Gastroesophageal sphincter (tissue), 4 donors: Measurements from ENCODE around the gene CHRNB2. TPM values are rescaled to one million over a fixed set of nuclear protein-coding genes. Genes with fewer than 3 reads are reported as not detected.

Experiments used
- ATAC-seq: fragments of 150-250 bp; one replicate; pipeline ENCODE4 v1.9.1; 2016; ENCODE audit warnings: mild to moderate bottlenecking, moderate library complexity
- H3K27ac ChIP-seq, 4 donors: fragments of 200-600 bp; sonication (generic) in 3 of 4; 1 replicate in 3 of 4; 2 replicates in 1 of 4; pipeline ENCODE4 v1.5.1; 2016 to 2019
- H3K27me3 ChIP-seq: fragments of 200-600 bp; sonication (generic); one replicate; pipeline ENCODE4 v1.5.1; 2019
- H3K36me3 ChIP-seq, 2 donors: fragments of 200-600 bp; sonication (generic); one replicate each; pipeline ENCODE4 v1.5.1; 2019; ENCODE audit warnings: control low read depth in 1 of 2
- H3K4me1 ChIP-seq, 3 donors: fragments of 200-600 bp; sonication (generic); 1 replicate in 2 of 3; 2 replicates in 1 of 3; pipeline ENCODE4 v1.5.1; 2016 to 2019; ENCODE audit warnings: control low read depth in 2 of 3
- H3K4me3 ChIP-seq, 2 donors: fragments of 200-600 bp; sonication (generic); one replicate each; pipeline ENCODE4 v1.5.1; 2019; ENCODE audit warnings: mild to moderate bottlenecking in 1 of 2, moderate library complexity in 1 of 2
- H3K9me3 ChIP-seq, 3 donors: fragments of 200-600 bp; sonication (generic); one replicate each; pipeline ENCODE4 v1.5.1; 2017 to 2019; ENCODE audit warnings: control low read depth in 2 of 3
- EP300 ChIP-seq: sonication (generic); formaldehyde crosslinking; IDR thresholded peaks from one replicate; pipeline ENCODE4 v1.6.1; 2017; ENCODE audit warnings: antibody characterized with exemption, mild to moderate bottlenecking
- POLR2A ChIP-seq, 2 donors: fragments of 450-650 bp; IDR thresholded peaks; one replicate each; pipeline ENCODE4 v1.6.1; 2017; ENCODE audit warnings: antibody characterized with exemption in 2 of 2, mild to moderate bottlenecking in 2 of 2, moderate library complexity in 1 of 2
- POLR2AphosphoS5 ChIP-seq: sonication (generic); formaldehyde crosslinking; IDR thresholded peaks from one replicate; pipeline ENCODE4 v1.6.1; 2017; ENCODE audit warnings: antibody characterized with exemption
- WGBS, 2 donors: methylation state at CpG; one replicate each; pipeline ENCODE4 v1.1.5; 2018; ENCODE audit warnings: low coverage in 1 of 2; 5-methylcytosine and 5-hydroxymethylcytosine counted together
- total RNA-seq, 4 donors: library from RNA; depleted of rRNA; stranded (reverse); fragments of >200 nt; gene quantifications; one replicate each; pipeline ENCODE4 v1.1.0, GENCODE V29; 2016
- TF ChIP-seq, protein P1 (sequence below), 4 experiments: fragments of 200-600 bp in 2 of 4; fragments of 450-650 bp in 2 of 4; sonication (generic) in 1 of 4; IDR thresholded peaks; one replicate each; pipeline ENCODE4 v1.5.1; 2017 to 2019; ENCODE audit warnings: antibody characterized with exemption in 4 of 4, mild to moderate bottlenecking in 2 of 4, moderate library complexity in 2 of 4

Gene CHRNB2
- total RNA-seq, 4 donors from 2014 or later = 0.08 to 0.45 (median 0.13) TPM; not detected in 1

- WGBS, 2 donors = 43 to 78% methylated on average over 3 to 7 of the region's 9 CpGs
- peaks cover 14 to 100% of the 10 kb centered on the region in 2 donors for H3K36me3 ChIP-seq
- H3K4me1 ChIP-seq = peaks cover 0 to 8% (median 0%) of the 10 kb centered on the region in 3 donors
- no peak overlapping the region for H3K27ac ChIP-seq
- ATAC-seq = no peak
- H3K27me3 ChIP-seq = no peaks in the 10 kb centered on the region
- no peaks in the 10 kb centered on the region for H3K9me3 ChIP-seq
- TF ChIP-seq, protein P1, sequence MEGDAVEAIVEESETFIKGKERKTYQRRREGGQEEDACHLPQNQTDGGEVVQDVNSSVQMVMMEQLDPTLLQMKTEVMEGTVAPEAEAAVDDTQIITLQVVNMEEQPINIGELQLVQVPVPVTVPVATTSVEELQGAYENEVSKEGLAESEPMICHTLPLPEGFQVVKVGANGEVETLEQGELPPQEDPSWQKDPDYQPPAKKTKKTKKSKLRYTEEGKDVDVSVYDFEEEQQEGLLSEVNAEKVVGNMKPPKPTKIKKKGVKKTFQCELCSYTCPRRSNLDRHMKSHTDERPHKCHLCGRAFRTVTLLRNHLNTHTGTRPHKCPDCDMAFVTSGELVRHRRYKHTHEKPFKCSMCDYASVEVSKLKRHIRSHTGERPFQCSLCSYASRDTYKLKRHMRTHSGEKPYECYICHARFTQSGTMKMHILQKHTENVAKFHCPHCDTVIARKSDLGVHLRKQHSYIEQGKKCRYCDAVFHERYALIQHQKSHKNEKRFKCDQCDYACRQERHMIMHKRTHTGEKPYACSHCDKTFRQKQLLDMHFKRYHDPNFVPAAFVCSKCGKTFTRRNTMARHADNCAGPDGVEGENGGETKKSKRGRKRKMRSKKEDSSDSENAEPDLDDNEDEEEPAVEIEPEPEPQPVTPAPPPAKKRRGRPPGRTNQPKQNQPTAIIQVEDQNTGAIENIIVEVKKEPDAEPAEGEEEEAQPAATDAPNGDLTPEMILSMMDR (IDR thresholded peaks at IDR 0.05) = no peak
- TF ChIP-seq EP300 (no peak), POLR2A (IDR thresholded peaks at IDR 0.05) (no peak), POLR2AphosphoS5 (no peak)
- H3K4me3 ChIP-seq = no peak overlapping the region
Observed at GRCh38 chr1:154584267-154584994, 16.9 kb downstream of the CHRNB2 start.

- Histone ChIP-seq H3K27me3 (no peaks in the 10 kb centered on the region), H3K4me1 (peaks cover 0 to 16% (median 0%) of the 10 kb centered on the region in 3 donors), H3K36me3 (peaks cover 14 to 100% of the 10 kb centered on the region in 2 donors), H3K9me3 (no peaks in the 10 kb centered on the region), H3K27ac (no peak overlapping the region), H3K4me3 (no peak overlapping the region)
- TF ChIP-seq POLR2A (IDR thresholded peaks at IDR 0.05) = no peak
- no peak for TF ChIP-seq EP300
- ATAC-seq = no peak
- 71% methylated on average over 6 of the region's 10 CpGs; no CpG with 5 or more reads in 1 of the 2 donors for WGBS, 2 donors
Observed at GRCh38 chr1:154586231-154586630, 18.7 kb downstream of the CHRNB2 start.

DNA sequence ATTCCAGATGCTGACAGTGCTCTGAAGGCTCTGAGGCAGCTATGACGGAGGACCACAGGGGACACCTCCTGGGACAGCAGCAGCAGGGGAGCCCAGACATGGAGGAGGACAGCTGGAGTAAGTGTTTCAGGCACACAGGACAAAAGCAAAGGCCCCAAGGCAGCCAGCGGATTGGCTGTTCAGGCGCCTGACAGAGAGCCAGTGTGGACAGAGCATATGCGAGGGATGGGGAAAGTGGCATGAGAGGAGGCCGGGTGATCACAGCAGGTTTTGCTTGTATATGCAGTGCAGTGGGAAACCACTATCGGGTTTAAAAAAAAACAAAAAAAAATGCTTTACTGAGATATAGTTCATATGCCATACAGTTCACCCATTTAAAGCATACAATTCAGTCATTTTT lies 19.1 kb downstream of the CHRNB2 start:
- Histone ChIP-seq H3K27ac (no peak overlapping the region), H3K4me1 (peaks cover 0 to 19% (median 0%) of the 10 kb centered on the region in 3 donors), H3K27me3 (no peaks in the 10 kb centered on the region), H3K36me3 (peaks cover 14 to 100% of the 10 kb centered on the region in 2 donors), H3K4me3 (no peak overlapping the region), H3K9me3 (no peaks in the 10 kb centered on the region)
- ATAC-seq = no peak
- TF ChIP-seq, protein P1 (IDR thresholded peaks at IDR 0.05) = no peak
- TF ChIP-seq POLR2AphosphoS5 (no peak), EP300 (no peak), POLR2A (IDR thresholded peaks at IDR 0.05) (no peak)
- WGBS, 2 donors = 96 to 100% methylated on average over 1 to 6 of the region's 6 CpGs

GRCh38 chr1:154589780-154590179 lies 22.2 kb downstream of the CHRNB2 start:
- peaks cover 0 to 10% (median 0%) of the 10 kb centered on the region in 3 donors for H3K4me1 ChIP-seq
- no peaks in the 10 kb centered on the region for H3K27me3 ChIP-seq
- H3K27ac ChIP-seq = no peak overlapping the region
- H3K9me3 ChIP-seq = no peaks in the 10 kb centered on the region
- peaks cover 12 to 100% of the 10 kb centered on the region in 2 donors for H3K36me3 ChIP-seq
- TF ChIP-seq POLR2AphosphoS5 (no peak), EP300 (no peak), POLR2A (IDR thresholded peaks at IDR 0.05) (no peak)
- TF ChIP-seq, protein P1 (IDR thresholded peaks at IDR 0.05) = no peak
- 70% methylated on average over 5 of the region's 10 CpGs; no CpG with 5 or more reads in 1 of the 2 donors for WGBS, 2 donors
- no peak for ATAC-seq
- no peak overlapping the region for H3K4me3 ChIP-seq

GRCh38 chr1:154590756-154591155 lies 23.2 kb downstream of the CHRNB2 start:
- Histone ChIP-seq H3K36me3 (peaks cover 12 to 100% of the 10 kb centered on the region in 2 donors), H3K4me1 (peaks cover 0 to 10% (median 0%) of the 10 kb centered on the region in 3 donors), H3K9me3 (no peaks in the 10 kb centered on the region), H3K27me3 (no peaks in the 10 kb centered on the region), H3K27ac (no peak overlapping the region), H3K4me3 (no peak overlapping the region)
- no peak for ATAC-seq
- 40 to 53% methylated on average over 5 of the region's 5 CpGs for WGBS, 2 donors
- TF ChIP-seq EP300 = no peak
- TF ChIP-seq POLR2AphosphoS5 = no peak
- TF ChIP-seq POLR2A (IDR thresholded peaks at IDR 0.05) = no peak
- TF ChIP-seq, protein P1 (IDR thresholded peaks at IDR 0.05) = no peak
